Thyroid gland (tissue), 4 donors: ENCODE results near the gene HLX. TPM values are rescaled to one million over a fixed set of nuclear protein-coding genes. Genes with fewer than 3 reads are reported as not detected.

Experiments
- DNase-seq, 2 donors: peaks; one replicate each; pipeline ENCODE4 v3.0.0-alpha.2; 2019
- H3K27ac ChIP-seq, 3 donors: fragments of 200-600 bp; sonication (generic); 1 replicate in 2 of 3; 2 replicates in 1 of 3; pipeline ENCODE4 v1.5.1; 2016 to 2019; ENCODE audit warnings: mild to moderate bottlenecking in 1 of 3, moderate library complexity in 1 of 3
- H3K27me3 ChIP-seq: fragments of 200-600 bp; sonication (generic); one replicate; pipeline ENCODE4 v1.5.1; 2019
- H3K36me3 ChIP-seq, 2 donors: fragments of 200-600 bp; sonication (generic); one replicate each; pipeline ENCODE4 v1.5.1; 2016 to 2019
- H3K4me1 ChIP-seq, 2 donors: fragments of 200-600 bp; sonication (generic); one replicate each; pipeline ENCODE4 v1.5.1; 2017 to 2019
- H3K4me3 ChIP-seq, 3 donors: fragments of 200-600 bp; sonication (generic); replicated peaks in 1 of 3; 1 replicate in 2 of 3; 2 replicates in 1 of 3; pipeline ENCODE4 v1.5.1; 2016; ENCODE audit warnings: mild to moderate bottlenecking in 1 of 3
- H3K9me3 ChIP-seq: fragments of 200-600 bp; sonication (generic); one replicate; pipeline ENCODE4 v1.5.1; 2017
- POLR2A ChIP-seq, 2 donors: fragments of 450-650 bp; IDR thresholded peaks; one replicate each; pipeline ENCODE4 v1.6.1; 2017; ENCODE audit warnings: antibody characterized with exemption in 2 of 2, mild to moderate bottlenecking in 2 of 2, moderate library complexity in 1 of 2
- WGBS, 2 donors: methylation state at CpG; one replicate each; pipeline ENCODE4 v1.1.5; 2017; 5-methylcytosine and 5-hydroxymethylcytosine counted together
- intact Hi-C: fragments of 100-400 bp; cut with DNase I; formaldehyde crosslinking; loops from one replicate; pipeline ENCODE4 v1.15.1; 2023
- total RNA-seq, 4 donors: library from RNA; depleted of rRNA; stranded (reverse); fragments of >200 nt; gene quantifications; one replicate each; pipeline ENCODE4 v1.2.3, GENCODE V29; 2016
- TF ChIP-seq, protein P1 (sequence below), 6 experiments: fragments of 200-600 bp in 3 of 6; fragments of 450-650 bp in 3 of 6; sonication (generic) in 3 of 6; IDR thresholded peaks; one replicate each; pipeline ENCODE4 v1.5.1; 2016 to 2019; ENCODE audit warnings: antibody characterized with exemption in 6 of 6, mild to moderate bottlenecking in 2 of 6, inconsistent platforms in 1 of 6, moderate library complexity in 1 of 6

Gene HLX
- total RNA-seq, 4 donors from 2014 or later = 3.1 to 5.1 (median 4.2) TPM

DNA sequence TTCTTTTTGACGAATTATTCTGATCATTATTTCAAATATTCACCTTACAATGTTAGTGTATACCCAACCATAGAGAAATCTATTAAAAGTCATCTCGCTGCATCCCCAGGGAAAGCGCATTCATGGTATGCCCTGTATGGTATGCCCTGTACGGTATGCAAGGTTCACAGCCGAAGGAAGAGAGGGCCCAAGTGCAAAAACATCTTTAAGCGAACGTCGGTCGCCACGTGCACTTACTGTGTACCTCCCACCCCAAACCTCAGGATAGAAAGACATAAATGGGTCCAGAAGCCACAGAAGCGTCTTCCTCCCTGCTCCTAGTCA lies 14.4 kb downstream of the HLX start:
- H3K9me3 ChIP-seq = no peaks in the 10 kb centered on the region
- no peak overlapping the region for H3K27ac ChIP-seq
- no peaks in the 10 kb centered on the region for H3K36me3 ChIP-seq
- H3K4me3 ChIP-seq = peak overlapping the region in 1 of 3 donors; percentile 19
- WGBS, 2 donors = 25 to 43% methylated on average over 11 of the region's 11 CpGs
- peaks cover 8 to 12% of the 10 kb centered on the region in 2 donors for H3K4me1 ChIP-seq
- peaks cover 34% of the 10 kb centered on the region for H3K27me3 ChIP-seq
- intact Hi-C loops = no loop called here
- no peak for DNase-seq
- TF ChIP-seq, protein P1, sequence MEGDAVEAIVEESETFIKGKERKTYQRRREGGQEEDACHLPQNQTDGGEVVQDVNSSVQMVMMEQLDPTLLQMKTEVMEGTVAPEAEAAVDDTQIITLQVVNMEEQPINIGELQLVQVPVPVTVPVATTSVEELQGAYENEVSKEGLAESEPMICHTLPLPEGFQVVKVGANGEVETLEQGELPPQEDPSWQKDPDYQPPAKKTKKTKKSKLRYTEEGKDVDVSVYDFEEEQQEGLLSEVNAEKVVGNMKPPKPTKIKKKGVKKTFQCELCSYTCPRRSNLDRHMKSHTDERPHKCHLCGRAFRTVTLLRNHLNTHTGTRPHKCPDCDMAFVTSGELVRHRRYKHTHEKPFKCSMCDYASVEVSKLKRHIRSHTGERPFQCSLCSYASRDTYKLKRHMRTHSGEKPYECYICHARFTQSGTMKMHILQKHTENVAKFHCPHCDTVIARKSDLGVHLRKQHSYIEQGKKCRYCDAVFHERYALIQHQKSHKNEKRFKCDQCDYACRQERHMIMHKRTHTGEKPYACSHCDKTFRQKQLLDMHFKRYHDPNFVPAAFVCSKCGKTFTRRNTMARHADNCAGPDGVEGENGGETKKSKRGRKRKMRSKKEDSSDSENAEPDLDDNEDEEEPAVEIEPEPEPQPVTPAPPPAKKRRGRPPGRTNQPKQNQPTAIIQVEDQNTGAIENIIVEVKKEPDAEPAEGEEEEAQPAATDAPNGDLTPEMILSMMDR (IDR thresholded peaks at IDR 0.05) = no peak
- TF ChIP-seq POLR2A (IDR thresholded peaks at IDR 0.05) = no peak

DNA sequence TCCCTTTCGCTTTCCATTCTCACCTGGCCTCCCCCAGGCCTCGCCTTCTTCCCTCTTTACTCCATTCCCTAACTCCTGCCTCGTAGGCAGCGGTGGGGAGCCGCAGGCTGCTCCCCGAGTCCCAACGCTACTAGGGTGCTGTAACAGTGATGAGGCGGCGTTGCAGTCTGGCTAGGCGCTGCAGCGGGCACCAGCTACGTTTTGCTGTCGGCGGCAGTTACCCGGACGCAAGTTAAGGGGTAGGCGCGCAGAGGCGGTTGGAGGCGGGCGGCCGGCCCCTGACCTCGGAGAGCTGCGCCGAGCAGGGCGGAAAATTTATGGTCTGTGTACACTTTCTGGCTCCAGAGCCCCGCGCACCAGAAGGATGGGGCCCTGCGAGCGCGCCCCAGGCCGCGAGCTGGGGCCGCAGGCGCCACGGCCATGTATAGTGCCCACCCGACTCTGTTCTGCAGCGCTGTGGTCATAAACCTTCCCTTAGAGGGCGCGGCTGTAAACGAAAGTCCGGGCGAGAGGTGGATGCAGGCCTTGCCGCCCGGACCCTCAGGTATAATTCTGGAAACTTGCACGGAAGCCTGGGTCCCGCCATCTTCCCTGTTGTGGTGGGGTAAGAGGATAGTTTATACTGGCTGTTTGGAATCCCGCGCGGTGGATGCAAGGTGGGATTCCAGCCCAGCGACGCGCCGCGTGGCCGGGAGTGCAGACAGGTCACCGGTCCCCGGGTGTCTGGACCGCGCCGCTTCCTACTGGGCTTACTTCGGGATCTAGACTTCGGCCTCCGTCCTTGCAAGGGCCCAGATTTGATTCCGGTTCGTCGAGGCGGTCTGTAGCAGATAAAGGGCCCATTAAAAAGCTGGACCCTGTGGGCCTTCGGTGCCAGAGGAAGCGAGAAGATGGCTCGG lies 15.0 kb downstream of the HLX start:
- Histone ChIP-seq H3K4me3 (peak overlapping the region in 2 of 3 donors; percentile 5 to 19), H3K27me3 (peaks cover 28% of the 10 kb centered on the region)
- DNase-seq = no peak

DNA sequence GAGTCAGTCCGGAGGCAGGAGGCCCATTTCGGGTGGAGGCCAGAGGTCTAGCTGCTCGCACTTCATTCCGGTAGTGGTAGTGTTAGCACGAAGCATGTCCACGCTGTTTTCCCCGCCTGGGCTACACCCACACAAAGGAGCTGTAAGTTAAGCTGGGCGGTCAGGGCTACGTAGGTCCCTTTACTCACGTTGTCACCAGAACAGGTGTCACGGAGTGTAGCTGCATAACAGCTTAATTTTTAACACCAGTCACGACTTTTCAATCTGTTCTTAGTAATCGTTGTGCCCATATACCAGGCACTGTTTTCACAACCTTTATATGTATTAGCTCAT lies 15.6 kb downstream of the HLX start:
- TF ChIP-seq POLR2A (IDR thresholded peaks at IDR 0.05) = no peak
- TF ChIP-seq, protein P1 (IDR thresholded peaks at IDR 0.05) = no peak
- Histone ChIP-seq H3K9me3 (no peaks in the 10 kb centered on the region), H3K27ac (no peak overlapping the region), H3K4me3 (no peak overlapping the region), H3K36me3 (no peaks in the 10 kb centered on the region), H3K27me3 (peaks cover 25% of the 10 kb centered on the region), H3K4me1 (peaks cover 8 to 12% of the 10 kb centered on the region in 2 donors)
- intact Hi-C loops = no loop called here
- DNase-seq = no peak
- 64 to 71% methylated on average over 11 to 13 of the region's 13 CpGs for WGBS, 2 donors

More for the DNA sequence above, 15.0 kb downstream of the HLX start:
- H3K27ac ChIP-seq = no peak overlapping the region
- no peak for TF ChIP-seq POLR2A (IDR thresholded peaks at IDR 0.05)
- TF ChIP-seq, protein P1 (IDR thresholded peaks at IDR 0.05) = no peak
- no peaks in the 10 kb centered on the region for H3K36me3 ChIP-seq
- H3K9me3 ChIP-seq = no peaks in the 10 kb centered on the region
- H3K4me1 ChIP-seq = peaks cover 8 to 12% of the 10 kb centered on the region in 2 donors
- intact Hi-C loops = no loop called here
- WGBS, 2 donors = 29 to 37% methylated on average over 42 to 65 of the region's 71 CpGs

DNA sequence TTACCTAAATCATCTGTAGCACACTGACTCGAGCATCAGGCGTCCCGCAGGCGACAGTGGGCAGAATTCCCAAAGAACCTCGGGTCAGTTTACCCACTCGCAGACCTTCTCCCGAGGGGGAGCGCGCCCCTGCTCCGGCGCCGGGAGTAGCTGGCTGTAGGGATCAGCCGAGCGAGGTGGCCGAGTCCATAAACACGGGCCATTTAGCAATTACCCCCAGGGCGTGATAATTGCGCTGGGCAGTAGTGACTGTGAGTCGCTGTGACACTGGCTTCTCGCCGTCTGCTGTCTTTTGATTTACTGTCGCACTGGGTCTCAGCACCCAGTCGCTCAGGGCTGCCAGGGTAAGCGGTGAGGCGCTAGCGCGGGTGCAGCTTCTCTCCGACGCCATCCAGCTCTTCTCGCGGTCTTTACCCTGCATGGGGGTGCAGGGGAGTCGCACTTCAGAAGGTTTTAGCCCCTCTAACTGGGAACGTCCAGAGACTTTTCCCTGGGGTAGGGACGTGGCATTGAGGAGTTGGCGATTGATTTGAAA lies 16.2 kb downstream of the HLX start:
- Histone ChIP-seq H3K9me3 (no peaks in the 10 kb centered on the region), H3K4me3 (no peak overlapping the region), H3K36me3 (no peaks in the 10 kb centered on the region), H3K4me1 (peaks cover 8 to 12% of the 10 kb centered on the region in 2 donors), H3K27ac (no peak overlapping the region), H3K27me3 (peaks cover 19% of the 10 kb centered on the region)
- intact Hi-C loops = no loop called here
- 38 to 39% methylated on average over 28 to 35 of the region's 35 CpGs for WGBS, 2 donors
- no peak for DNase-seq
- TF ChIP-seq, protein P1 (IDR thresholded peaks at IDR 0.05) = no peak
- no peak for TF ChIP-seq POLR2A (IDR thresholded peaks at IDR 0.05)

DNA sequence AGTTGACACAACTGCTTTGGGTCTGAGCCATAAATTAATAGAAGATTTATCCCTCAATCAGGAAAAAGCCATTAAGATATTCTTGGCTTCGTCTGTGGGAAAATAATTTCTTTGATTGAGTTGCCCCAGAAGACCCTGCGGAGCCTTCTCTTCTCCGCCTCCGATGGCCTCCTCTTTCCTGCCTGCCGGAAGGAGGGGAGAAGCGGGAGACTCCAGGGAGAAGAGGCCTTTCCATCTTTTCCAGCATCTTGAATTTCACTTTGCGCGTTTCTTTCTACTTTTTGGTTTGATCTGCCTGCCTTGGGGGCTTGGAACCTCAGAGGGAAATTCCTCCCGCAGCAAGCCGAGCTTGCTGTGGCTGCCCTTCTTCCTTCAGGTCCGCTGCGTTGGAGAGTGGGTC lies 16.8 kb downstream of the HLX start:
- Histone ChIP-seq H3K27ac (no peak overlapping the region), H3K27me3 (peaks cover 15% of the 10 kb centered on the region), H3K36me3 (no peaks in the 10 kb centered on the region), H3K9me3 (no peaks in the 10 kb centered on the region), H3K4me1 (peaks cover 8 to 12% of the 10 kb centered on the region in 2 donors), H3K4me3 (no peak overlapping the region)
- DNase-seq = no peak
- no peak for TF ChIP-seq POLR2A (IDR thresholded peaks at IDR 0.05)
- TF ChIP-seq, protein P1 (IDR thresholded peaks at IDR 0.05) = no peak
- WGBS, 2 donors = 41 to 49% methylated on average over 12 of the region's 12 CpGs
- intact Hi-C loops = no loop called here
